ENCODE measurements around the gene LYRM2.

Gene LYRM2

GRCh38 chr6:89638320-89639195, at the start of gene LYRM2:
Gene LYRM2 (minus strand): TSS chr6:89638747. CDS start chr6:89638716, 31 bp downstream.
- DNase-seq, result peak; percentile 91

- no peak for DNase-seq
These were observed 49.8 kb upstream of the LYRM2 start for GRCh38 chr6:89688328-89688727.

- no peak for DNase-seq
These were observed 46.8 kb upstream of the LYRM2 start for GRCh38 chr6:89685311-89685710.

- DNase-seq, result no peak
These were observed 44.4 kb upstream of the LYRM2 start for GRCh38 chr6:89682991-89683390.

- DNase-seq, result no peak
These were observed 43.5 kb upstream of the LYRM2 start for GRCh38 chr6:89681983-89682564.

GRCh38 chr6:89680551-89680950, 42.0 kb upstream of the LYRM2 start:
- no peak for DNase-seq

GRCh38 chr6:89680150-89680549, 41.6 kb upstream of the LYRM2 start:
- no peak for DNase-seq

- DNase-seq, result no peak
These were observed 40.9 kb upstream of the LYRM2 start for GRCh38 chr6:89679215-89680120.

- no peak for DNase-seq
These were observed 40.0 kb upstream of the LYRM2 start for GRCh38 chr6:89678531-89678930.

- DNase-seq, result no peak
These were observed 37.6 kb upstream of the LYRM2 start for GRCh38 chr6:89675949-89676748.

- DNase-seq, result no peak
These were observed 32.5 kb upstream of the LYRM2 start for GRCh38 chr6:89670935-89671565.

- no peak for DNase-seq
These were observed 30.5 kb upstream of the LYRM2 start for GRCh38 chr6:89669002-89669401.

GRCh38 chr6:89667872-89668556, 29.5 kb upstream of the LYRM2 start:
- no peak for DNase-seq

- DNase-seq, result no peak
These were observed 24.2 kb upstream of the LYRM2 start for GRCh38 chr6:89662659-89663223.

GRCh38 chr6:89661559-89661958, 23.0 kb upstream of the LYRM2 start:
- no peak for DNase-seq

GRCh38 chr6:89660981-89661380, 22.4 kb upstream of the LYRM2 start:
- DNase-seq, result no peak

GRCh38 chr6:89657445-89658158, 19.1 kb upstream of the LYRM2 start:
- DNase-seq, result no peak

- no peak for DNase-seq
These were observed 16.6 kb upstream of the LYRM2 start for GRCh38 chr6:89655122-89655521.

- DNase-seq, result no peak
These were observed 12.0 kb upstream of the LYRM2 start for GRCh38 chr6:89650579-89650978.

- no peak for DNase-seq
These were observed 11.1 kb upstream of the LYRM2 start for GRCh38 chr6:89649682-89650081.
